Activated CD8-positive, alpha-beta T cell treated with anti-CD3 and anti-CD28 coated beads for 36 hours (primary cell): Measurements from ENCODE around the gene SCAI. TPM values are rescaled to one million over a fixed set of nuclear protein-coding genes. Genes with fewer than 3 reads are reported as not detected.

Experiments used
- ATAC-seq: fragments of 200-7000 bp; cut with Tn5 transposase; one replicate; pipeline ENCODE4 v1.10.0; 2021; ENCODE audit warnings: mild to moderate bottlenecking, moderate library complexity
- CTCF ChIA-PET: fragments of 350-600 bp; sonication (Branson Sonifier 250); formaldehyde crosslinking; loops from one replicate; lab custom pipeline; 2021; ENCODE audit warnings: antibody characterized with exemption; lab: Charles Lee
- POLR2A ChIA-PET: fragments of 350-600 bp; sonication (Branson Sonifier 250); formaldehyde crosslinking; loops from one replicate; lab custom pipeline; 2021; ENCODE audit warnings: antibody characterized with exemption; lab: Charles Lee
- DNase-seq: peaks from one replicate; pipeline ENCODE4 v3.0.0-alpha.2; 2020
- H3K27ac Mint-ChIP-seq: one replicate; pipeline ENCODE4 v1.8.0; 2021; ENCODE audit warnings: mild to moderate bottlenecking, mixed read lengths
- H3K27me3 Mint-ChIP-seq: one replicate; pipeline ENCODE4 v1.8.0; 2021; ENCODE audit warnings: mixed read lengths
- H3K36me3 Mint-ChIP-seq: one replicate; pipeline ENCODE4 v1.8.0; 2021; ENCODE audit warnings: low read depth, mixed read lengths
- H3K4me1 Mint-ChIP-seq: one replicate; pipeline ENCODE4 v1.8.0; 2021; ENCODE audit warnings: low read depth, mixed read lengths
- H3K4me3 Mint-ChIP-seq: one replicate; pipeline ENCODE4 v1.8.0; 2021; ENCODE audit warnings: mild to moderate bottlenecking, moderate library complexity, mixed read lengths
- H3K9me3 Mint-ChIP-seq: one replicate; pipeline ENCODE4 v1.8.0; 2021; ENCODE audit warnings: mixed read lengths
- CTCF ChIP-seq: fragments of 200-600 bp; IDR thresholded peaks from one replicate; pipeline ENCODE4 v1.8.0; 2022; ENCODE audit warnings: antibody characterized with exemption, mild to moderate bottlenecking
- intact Hi-C: fragments of 100-400 bp; cut with micrococcal nuclease; formaldehyde crosslinking; loops from one replicate; pipeline ENCODE4 v1.10.0; 2022
- total RNA-seq, 2 experiments: library from RNA; stranded (reverse); gene quantifications; one replicate each; pipeline ENCODE4 v1.2.3, GENCODE V29; 2021

Gene SCAI
- total RNA-seq, 2 experiments from 2014 or later, result 9.6 to 10.8 TPM

GRCh38 chr9:125137200-125137599 lies 6.1 kb downstream of the SCAI start:
- H3K36me3 Mint-ChIP-seq, result peaks cover 16% of the 10 kb centered on the region
- H3K4me1 Mint-ChIP-seq, result peaks cover 25% of the 10 kb centered on the region
- H3K4me3 Mint-ChIP-seq, result no peak overlapping the region
- ChIA-PET CTCF (no interaction called here), POLR2A (no interaction called here)
- no peak overlapping the region for H3K27ac Mint-ChIP-seq
- no peak for TF ChIP-seq CTCF
- H3K9me3 Mint-ChIP-seq, result no peaks in the 10 kb centered on the region
- intact Hi-C loops, result no loop called here
- no peaks in the 10 kb centered on the region for H3K27me3 Mint-ChIP-seq
- ATAC-seq, result no peak
- no peak for DNase-seq

GRCh38 chr9:125134976-125135375 lies 8.4 kb downstream of the SCAI start:
- no peak overlapping the region for H3K27ac Mint-ChIP-seq

GRCh38 chr9:125133403-125134329 lies 9.7 kb downstream of the SCAI start:
- peak; percentile 81 for ATAC-seq
- DNase-seq, result peak; percentile 41
- Mint-ChIP-seq H3K9me3 (no peaks in the 10 kb centered on the region), H3K4me1 (peaks cover 19% of the 10 kb centered on the region), H3K27me3 (no peaks in the 10 kb centered on the region), H3K27ac (peak overlapping the region; percentile 75), H3K36me3 (peaks cover 13% of the 10 kb centered on the region), H3K4me3 (no peak overlapping the region)
- ChIA-PET POLR2A (interaction anchor here (1.4 kb wide), 1 partner anchor 9 kb away, joined by 7 read pairs; the partner anchor contains the start of gene SCAI), CTCF (interaction anchor here (2.7 kb wide), 1 partner anchor 10 kb away, joined by 13 read pairs; the partner anchor contains the start of gene SCAI)
- TF ChIP-seq CTCF, result no peak
- intact Hi-C loops, result no loop called here

More at GRCh38 chr9:125134976-125135375, 8.4 kb downstream of the SCAI start:
- ChIA-PET POLR2A (no interaction called here), CTCF (interaction anchor here (2.7 kb wide), 1 partner anchor 8 kb away, joined by 13 read pairs; the partner anchor contains the start of gene SCAI)
- intact Hi-C loops, result no loop called here
- Mint-ChIP-seq H3K4me1 (peaks cover 21% of the 10 kb centered on the region), H3K27me3 (no peaks in the 10 kb centered on the region), H3K36me3 (peaks cover 14% of the 10 kb centered on the region), H3K4me3 (no peak overlapping the region), H3K9me3 (no peaks in the 10 kb centered on the region)
- no peak for TF ChIP-seq CTCF
- ATAC-seq (no peak), DNase-seq (no peak)

- no peaks in the 10 kb centered on the region for H3K27me3 Mint-ChIP-seq
- ChIA-PET POLR2A (no interaction called here), CTCF (no interaction called here)
- H3K4me3 Mint-ChIP-seq, result no peak overlapping the region
- ATAC-seq (no peak), DNase-seq (no peak)
- H3K4me1 Mint-ChIP-seq, result peaks cover 25% of the 10 kb centered on the region
- peaks cover 8% of the 10 kb centered on the region for H3K36me3 Mint-ChIP-seq
- no peaks in the 10 kb centered on the region for H3K9me3 Mint-ChIP-seq
- no peak for TF ChIP-seq CTCF
- intact Hi-C loops, result no loop called here
- H3K27ac Mint-ChIP-seq, result no peak overlapping the region
These were observed 11.6 kb downstream of the SCAI start for GRCh38 chr9:125131778-125132177.
